ENCODE results near the gene RANBP17. TPM values are rescaled to one million over a fixed set of nuclear protein-coding genes. Genes with fewer than 3 reads are reported as not detected.

The RANBP17 gene
- total RNA-seq (3.5 and 10.0 TPM in 2 replicates), polyA plus RNA-seq (3.1 and 4.3 TPM in 2 replicates), polyA minus RNA-seq (ENCODE audit: low replicate concordance) (4.5 and 6.1 TPM in 2 replicates)
- 1.8 and 2.4 TPM in 2 replicates for polyA plus RNA-seq (2012)

DNA sequence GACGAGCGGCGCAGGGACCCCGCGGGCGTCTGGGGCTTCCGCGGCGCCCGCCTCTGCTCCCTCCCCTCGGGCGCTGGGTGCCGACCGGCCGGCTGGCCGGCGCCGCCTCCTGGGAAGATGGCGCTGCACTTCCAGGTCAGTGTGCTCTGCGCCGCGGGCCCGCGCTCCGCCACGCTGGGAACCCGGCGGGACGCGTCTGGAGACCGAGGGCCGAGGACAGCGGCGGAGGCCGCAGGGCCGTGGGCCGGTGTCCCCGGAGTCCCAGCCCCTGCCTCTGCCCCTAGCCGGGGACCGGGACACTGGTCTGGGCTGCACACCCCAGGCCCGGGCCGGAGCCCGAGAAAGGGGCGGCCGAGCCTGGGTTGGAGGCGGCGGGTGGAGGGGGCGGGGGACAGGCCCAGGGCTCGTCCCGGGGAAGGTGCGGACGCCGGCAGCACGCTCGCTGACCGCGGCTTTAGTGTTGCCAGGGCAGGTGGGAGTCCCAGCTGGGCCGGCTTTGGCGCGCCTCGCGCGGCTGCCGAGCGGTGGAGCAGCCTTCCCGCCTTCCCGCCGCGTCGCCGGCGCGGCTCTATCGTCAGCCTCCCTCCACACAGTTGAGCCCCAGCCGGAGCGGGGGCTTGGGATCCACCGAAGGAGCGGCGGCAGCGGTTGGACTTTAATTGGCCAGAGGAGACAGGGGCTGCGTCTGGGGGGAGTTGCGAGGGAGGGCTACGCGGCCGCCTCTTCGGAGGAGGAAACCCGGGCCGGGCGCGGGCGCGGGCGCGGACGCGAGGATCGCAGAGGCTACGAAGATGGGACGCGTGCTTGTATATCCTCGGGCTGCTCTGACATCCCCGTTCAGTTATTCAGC lies at the start of gene RANBP17:
Gene RANBP17, plus strand, starts transcription at position 102 of the 850 bp plus-strand sequence.
- Histone ChIP-seq H3K4me1 (ENCODE audit: control insufficient read depth, extremely low read depth, insufficient read depth, low read length) (no peaks in the 10 kb centered on the region), H3K9ac (ENCODE audit: insufficient read depth, low read length) (peak within 1 kb of the TSS; percentile 46), H2AFZ (ENCODE audit: low read length) (peak within 1 kb of the TSS; percentile 67), H3K36me3 (ENCODE audit: control insufficient read depth, insufficient read depth, low read length) (no peaks in the 10 kb centered on the region), H3K27me3 (ENCODE audit: control insufficient read depth, insufficient read depth, low read length) (no peaks in the 10 kb centered on the region), H4K20me1 (ENCODE audit: control insufficient read depth, extremely low read depth, insufficient read depth, low read length) (no peaks in the 10 kb centered on the region), H3K79me2 (ENCODE audit: control insufficient read depth, insufficient read depth, low read length) (peaks cover 3% of the 10 kb centered on the region), H3K4me3 (replicated peaks in 1 of 4; ENCODE audit: control extremely low read depth in 1 of 4, insufficient read depth in 1 of 4, low read depth in 3 of 4, low read length in 4 of 4) (peak within 1 kb of the TSS; percentile 55 to 73 (median 62)), H3K9me3 (ENCODE audit: control insufficient read depth, insufficient read depth, low read depth, low read length) (peaks cover 3% of the 10 kb centered on the region), H3K27ac (ENCODE audit: insufficient read depth, low read length) (peak within 1 kb of the TSS; percentile 30), H3K4me2 (ENCODE audit: extremely low read depth, insufficient read depth, low read length) (peak within 1 kb of the TSS; percentile 90)
- TF ChIP-seq EZH2 (IDR thresholded peaks at IDR 0.05; ENCODE audit: low read length, missing control alignments), result no peak
- TF ChIP-seq, protein P1, sequence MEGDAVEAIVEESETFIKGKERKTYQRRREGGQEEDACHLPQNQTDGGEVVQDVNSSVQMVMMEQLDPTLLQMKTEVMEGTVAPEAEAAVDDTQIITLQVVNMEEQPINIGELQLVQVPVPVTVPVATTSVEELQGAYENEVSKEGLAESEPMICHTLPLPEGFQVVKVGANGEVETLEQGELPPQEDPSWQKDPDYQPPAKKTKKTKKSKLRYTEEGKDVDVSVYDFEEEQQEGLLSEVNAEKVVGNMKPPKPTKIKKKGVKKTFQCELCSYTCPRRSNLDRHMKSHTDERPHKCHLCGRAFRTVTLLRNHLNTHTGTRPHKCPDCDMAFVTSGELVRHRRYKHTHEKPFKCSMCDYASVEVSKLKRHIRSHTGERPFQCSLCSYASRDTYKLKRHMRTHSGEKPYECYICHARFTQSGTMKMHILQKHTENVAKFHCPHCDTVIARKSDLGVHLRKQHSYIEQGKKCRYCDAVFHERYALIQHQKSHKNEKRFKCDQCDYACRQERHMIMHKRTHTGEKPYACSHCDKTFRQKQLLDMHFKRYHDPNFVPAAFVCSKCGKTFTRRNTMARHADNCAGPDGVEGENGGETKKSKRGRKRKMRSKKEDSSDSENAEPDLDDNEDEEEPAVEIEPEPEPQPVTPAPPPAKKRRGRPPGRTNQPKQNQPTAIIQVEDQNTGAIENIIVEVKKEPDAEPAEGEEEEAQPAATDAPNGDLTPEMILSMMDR (conservative IDR thresholded peaks at IDR 0.05 in 1 of 2, IDR thresholded peaks at IDR 0.05 in 1 of 2; ENCODE audit: low read depth in 1 of 2, low read length in 2 of 2), result no peak
- peak; percentile 73 to 78 for DNase-seq (ENCODE audit: low read depth in 2 of 2)

- H3K27me3 ChIP-seq (ENCODE audit: control insufficient read depth, insufficient read depth, low read length), result no peaks in the 10 kb centered on the region
- H3K4me3 ChIP-seq (replicated peaks in 1 of 4; ENCODE audit: control extremely low read depth in 1 of 4, insufficient read depth in 1 of 4, low read depth in 3 of 4, low read length in 4 of 4), result no peak overlapping the region
- H3K79me2 ChIP-seq (ENCODE audit: control insufficient read depth, insufficient read depth, low read length), result no peaks in the 10 kb centered on the region
- TF ChIP-seq EZH2 (IDR thresholded peaks at IDR 0.05; ENCODE audit: low read length, missing control alignments), result no peak
- TF ChIP-seq, protein P1 (conservative IDR thresholded peaks at IDR 0.05 in 1 of 2, IDR thresholded peaks at IDR 0.05 in 1 of 2; ENCODE audit: low read depth in 1 of 2, low read length in 2 of 2), result no peak
- H3K4me2 ChIP-seq (ENCODE audit: extremely low read depth, insufficient read depth, low read length), result no peak overlapping the region
- no peak overlapping the region for H3K27ac ChIP-seq (ENCODE audit: insufficient read depth, low read length)
- no peaks in the 10 kb centered on the region for H3K4me1 ChIP-seq (ENCODE audit: control insufficient read depth, extremely low read depth, insufficient read depth, low read length)
- no peaks in the 10 kb centered on the region for H3K36me3 ChIP-seq (ENCODE audit: control insufficient read depth, insufficient read depth, low read length)
- no peak for DNase-seq (ENCODE audit: low read depth in 2 of 2)
- H4K20me1 ChIP-seq (ENCODE audit: control insufficient read depth, extremely low read depth, insufficient read depth, low read length), result no peaks in the 10 kb centered on the region
- no peak overlapping the region for H3K9ac ChIP-seq (ENCODE audit: insufficient read depth, low read length)
- H2AFZ ChIP-seq (ENCODE audit: low read length), result no peak overlapping the region
- no peaks in the 10 kb centered on the region for H3K9me3 ChIP-seq (ENCODE audit: control insufficient read depth, insufficient read depth, low read depth, low read length)
Observed at GRCh38 chr5:170813231-170813630, 48.6 kb upstream of the RANBP17 start.

- Histone ChIP-seq H3K79me2 (ENCODE audit: control insufficient read depth, insufficient read depth, low read length) (no peaks in the 10 kb centered on the region), H3K27ac (ENCODE audit: insufficient read depth, low read length) (no peak overlapping the region), H2AFZ (ENCODE audit: low read length) (no peak overlapping the region), H3K27me3 (ENCODE audit: control insufficient read depth, insufficient read depth, low read length) (no peaks in the 10 kb centered on the region), H4K20me1 (ENCODE audit: control insufficient read depth, extremely low read depth, insufficient read depth, low read length) (no peaks in the 10 kb centered on the region), H3K4me3 (replicated peaks in 1 of 4; ENCODE audit: control extremely low read depth in 1 of 4, insufficient read depth in 1 of 4, low read depth in 3 of 4, low read length in 4 of 4) (no peak overlapping the region), H3K9ac (ENCODE audit: insufficient read depth, low read length) (no peak overlapping the region), H3K36me3 (ENCODE audit: control insufficient read depth, insufficient read depth, low read length) (no peaks in the 10 kb centered on the region), H3K4me1 (ENCODE audit: control insufficient read depth, extremely low read depth, insufficient read depth, low read length) (no peaks in the 10 kb centered on the region), H3K4me2 (ENCODE audit: extremely low read depth, insufficient read depth, low read length) (no peak overlapping the region), H3K9me3 (ENCODE audit: control insufficient read depth, insufficient read depth, low read depth, low read length) (no peaks in the 10 kb centered on the region)
- DNase-seq (ENCODE audit: low read depth in 2 of 2), result no peak
- no peak for TF ChIP-seq EZH2 (IDR thresholded peaks at IDR 0.05; ENCODE audit: low read length, missing control alignments)
- TF ChIP-seq, protein P1 (conservative IDR thresholded peaks at IDR 0.05 in 1 of 2, IDR thresholded peaks at IDR 0.05 in 1 of 2; ENCODE audit: low read depth in 1 of 2, low read length in 2 of 2), result no peak
Observed at GRCh38 chr5:170817195-170817594, 44.6 kb upstream of the RANBP17 start.

Data from fibroblast of lung (primary cell).